Peyer's patch (tissue), 4 donors: Measurements from ENCODE around the gene EP400. TPM values are rescaled to one million over a fixed set of nuclear protein-coding genes. Genes with fewer than 3 reads are reported as not detected.
A peak's percentile ranks its signal among the peaks of the same experiment; 100 is the strongest.

Experiments used
- DNase-seq, 3 donors: peaks; one replicate each; pipeline ENCODE4 v3.0.0-alpha.2; 2017 to 2019
- H3K27ac ChIP-seq, 4 donors: fragments of 200-600 bp; sonication (generic); one replicate each; pipeline ENCODE4 v1.5.1; 2016 to 2019
- H3K27me3 ChIP-seq, 2 donors: fragments of 200-600 bp; sonication (generic); one replicate each; pipeline ENCODE4 v1.5.1; 2019
- H3K36me3 ChIP-seq, 3 donors: fragments of 200-600 bp; sonication (generic); one replicate each; pipeline ENCODE4 v1.5.1; 2016 to 2019
- H3K4me1 ChIP-seq, 4 donors: fragments of 200-600 bp; sonication (generic); one replicate each; pipeline ENCODE4 v1.5.1; 2016 to 2019
- H3K4me3 ChIP-seq, 4 donors: fragments of 200-600 bp; sonication (generic); 1 replicate in 3 of 4; 2 replicates in 1 of 4; pipeline ENCODE4 v1.5.1; 2016 to 2019; ENCODE audit warnings: mild to moderate bottlenecking in 1 of 4
- H3K9me3 ChIP-seq, 4 donors: fragments of 200-600 bp; sonication (generic); one replicate each; pipeline ENCODE4 v1.5.1; 2016 to 2019; ENCODE audit warnings: mild to moderate bottlenecking in 1 of 4
- POLR2A ChIP-seq, 2 donors: fragments of 450-650 bp; IDR thresholded peaks; one replicate each; pipeline ENCODE4 v1.5.1; 2017; ENCODE audit warnings: antibody characterized with exemption in 2 of 2, mild to moderate bottlenecking in 2 of 2, moderate library complexity in 2 of 2
- total RNA-seq, 4 donors: library from RNA; depleted of rRNA; stranded (reverse); fragments of >200 nt; gene quantifications; one replicate each; pipeline ENCODE4 v1.1.0, GENCODE V29; 2016
- TF ChIP-seq, protein P1 (sequence below), 6 experiments: fragments of 450-650 bp in 4 of 6; fragments of 200-600 bp in 2 of 6; sonication (generic) in 1 of 6; IDR thresholded peaks; one replicate each; pipeline ENCODE4 v1.5.1; 2017 to 2019; ENCODE audit warnings: antibody characterized with exemption in 6 of 6, mild to moderate bottlenecking in 3 of 6, moderate library complexity in 1 of 6

The EP400 gene
- total RNA-seq, 4 donors from 2014 or later, result 22.1 to 60.2 (median 49.2) TPM

DNA sequence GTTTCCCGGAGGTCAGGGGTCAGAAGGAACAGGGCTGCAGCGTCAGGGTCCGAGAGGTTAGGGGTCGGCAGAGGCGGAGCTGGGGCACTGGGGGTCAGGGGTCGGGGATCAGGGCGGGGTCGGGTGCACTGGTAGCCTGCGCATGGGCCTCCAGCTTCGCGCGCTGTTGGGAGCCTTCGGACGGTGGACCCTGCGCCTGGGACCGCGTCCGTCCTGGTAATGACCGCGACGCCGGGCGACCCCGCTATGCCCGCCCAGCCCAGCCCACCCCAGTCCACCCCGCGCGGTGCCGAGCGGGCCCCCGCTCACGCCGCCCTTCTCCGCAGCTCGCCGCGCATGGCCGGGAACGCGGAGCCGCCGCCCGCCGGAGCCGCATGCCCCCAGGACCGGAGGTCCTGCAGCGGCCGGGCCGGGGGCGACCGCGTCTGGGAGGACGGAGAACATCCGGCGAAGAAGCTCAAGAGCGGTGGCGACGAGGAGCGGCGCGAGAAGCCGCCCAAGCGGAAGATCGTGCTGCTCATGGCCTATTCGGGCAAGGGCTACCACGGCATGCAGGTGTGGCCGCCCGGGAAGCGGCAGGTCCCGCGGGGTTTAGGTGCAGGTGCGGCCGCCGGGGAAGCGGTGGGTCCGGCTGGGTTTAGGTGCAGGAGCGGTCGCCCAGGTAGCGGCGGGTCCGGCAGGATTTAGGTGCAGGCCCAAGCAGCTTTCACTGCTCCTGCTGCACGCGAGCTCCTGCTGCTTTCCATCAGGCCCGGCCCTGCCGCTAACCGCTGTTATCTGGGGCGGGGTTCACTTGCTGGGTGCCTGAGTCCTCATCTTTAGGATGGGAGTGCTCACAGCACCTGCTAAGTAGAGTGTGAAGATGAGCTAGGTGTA, 19.9 kb upstream of the EP400 start:
- peak; percentile 37 to 70 (median 60) for DNase-seq
- no peaks in the 10 kb centered on the region for H3K27me3 ChIP-seq
- peaks cover 0 to 12% (median 5%) of the 10 kb centered on the region in 4 donors for H3K4me1 ChIP-seq
- peaks cover 0 to 30% (median 0%) of the 10 kb centered on the region in 3 donors for H3K36me3 ChIP-seq
- H3K4me3 ChIP-seq, result peak overlapping the region; percentile 80 to 98 (median 87)
- peak overlapping the region; percentile 42 to 97 (median 84) for H3K27ac ChIP-seq
- TF ChIP-seq, protein P1, sequence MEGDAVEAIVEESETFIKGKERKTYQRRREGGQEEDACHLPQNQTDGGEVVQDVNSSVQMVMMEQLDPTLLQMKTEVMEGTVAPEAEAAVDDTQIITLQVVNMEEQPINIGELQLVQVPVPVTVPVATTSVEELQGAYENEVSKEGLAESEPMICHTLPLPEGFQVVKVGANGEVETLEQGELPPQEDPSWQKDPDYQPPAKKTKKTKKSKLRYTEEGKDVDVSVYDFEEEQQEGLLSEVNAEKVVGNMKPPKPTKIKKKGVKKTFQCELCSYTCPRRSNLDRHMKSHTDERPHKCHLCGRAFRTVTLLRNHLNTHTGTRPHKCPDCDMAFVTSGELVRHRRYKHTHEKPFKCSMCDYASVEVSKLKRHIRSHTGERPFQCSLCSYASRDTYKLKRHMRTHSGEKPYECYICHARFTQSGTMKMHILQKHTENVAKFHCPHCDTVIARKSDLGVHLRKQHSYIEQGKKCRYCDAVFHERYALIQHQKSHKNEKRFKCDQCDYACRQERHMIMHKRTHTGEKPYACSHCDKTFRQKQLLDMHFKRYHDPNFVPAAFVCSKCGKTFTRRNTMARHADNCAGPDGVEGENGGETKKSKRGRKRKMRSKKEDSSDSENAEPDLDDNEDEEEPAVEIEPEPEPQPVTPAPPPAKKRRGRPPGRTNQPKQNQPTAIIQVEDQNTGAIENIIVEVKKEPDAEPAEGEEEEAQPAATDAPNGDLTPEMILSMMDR (IDR thresholded peaks at IDR 0.05), result no peak
- no peak for TF ChIP-seq POLR2A (IDR thresholded peaks at IDR 0.05)
- H3K9me3 ChIP-seq, result no peaks in the 10 kb centered on the region

DNA sequence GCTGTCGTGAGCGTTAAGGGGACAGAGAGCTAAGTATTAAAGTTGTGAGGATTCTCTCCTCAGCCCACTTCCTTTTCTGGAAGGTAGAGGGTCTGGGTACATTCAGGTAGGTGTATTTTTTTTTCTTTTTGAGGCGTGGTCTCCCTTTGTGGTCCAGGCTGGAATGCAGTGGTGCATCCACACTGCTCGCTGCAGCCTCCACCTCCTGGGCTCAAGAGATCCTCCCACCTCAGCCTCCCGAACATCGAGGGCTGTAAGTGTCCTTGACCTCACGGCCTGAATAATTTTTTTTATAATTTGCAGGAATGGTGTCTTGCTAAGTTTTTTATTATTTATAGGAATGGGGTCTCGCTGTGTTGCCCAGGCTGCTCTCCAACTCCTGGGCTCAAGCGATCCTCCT, 19.2 kb upstream of the EP400 start:
- peak overlapping the region; percentile 80 to 98 (median 87) for H3K4me3 ChIP-seq
- DNase-seq, result no peak
- H3K27ac ChIP-seq, result peak overlapping the region in 1 of 4 donors; percentile 97
- TF ChIP-seq, protein P1 (IDR thresholded peaks at IDR 0.05), result no peak
- H3K36me3 ChIP-seq, result peaks cover 0 to 37% (median 0%) of the 10 kb centered on the region in 3 donors
- no peaks in the 10 kb centered on the region for H3K27me3 ChIP-seq
- peaks cover 0 to 12% (median 5%) of the 10 kb centered on the region in 4 donors for H3K4me1 ChIP-seq
- H3K9me3 ChIP-seq, result no peaks in the 10 kb centered on the region

DNA sequence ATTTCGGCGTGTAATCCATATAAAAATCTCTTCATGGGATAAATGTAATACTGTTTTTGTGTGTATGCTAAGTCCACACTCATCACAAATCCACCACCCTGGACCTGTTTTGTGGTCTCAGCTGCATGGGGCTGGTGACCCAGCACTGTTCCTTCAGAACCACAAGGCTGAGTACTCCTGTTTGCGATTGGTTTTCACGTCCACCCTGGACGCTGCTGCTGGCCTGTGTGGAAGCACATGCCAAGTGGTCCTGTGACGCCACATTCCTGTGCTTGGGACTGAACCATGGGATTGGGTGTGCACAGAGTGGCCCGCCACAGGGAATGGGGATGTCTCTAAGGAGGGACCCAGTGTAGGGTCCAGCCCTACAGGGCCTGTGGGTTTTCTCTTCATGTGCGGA, 16.4 kb upstream of the EP400 start:
- H3K9me3 ChIP-seq, result no peaks in the 10 kb centered on the region
- H3K27ac ChIP-seq, result no peak overlapping the region
- no peak for TF ChIP-seq POLR2A (IDR thresholded peaks at IDR 0.05)
- TF ChIP-seq, protein P1 (IDR thresholded peaks at IDR 0.05), result no peak
- H3K36me3 ChIP-seq, result peaks cover 0 to 43% (median 0%) of the 10 kb centered on the region in 3 donors
- peak in 1 of 3 donors; percentile 30 for DNase-seq
- H3K27me3 ChIP-seq, result no peaks in the 10 kb centered on the region
- no peak overlapping the region for H3K4me3 ChIP-seq
- H3K4me1 ChIP-seq, result peaks cover 0 to 12% (median 5%) of the 10 kb centered on the region in 4 donors

DNA sequence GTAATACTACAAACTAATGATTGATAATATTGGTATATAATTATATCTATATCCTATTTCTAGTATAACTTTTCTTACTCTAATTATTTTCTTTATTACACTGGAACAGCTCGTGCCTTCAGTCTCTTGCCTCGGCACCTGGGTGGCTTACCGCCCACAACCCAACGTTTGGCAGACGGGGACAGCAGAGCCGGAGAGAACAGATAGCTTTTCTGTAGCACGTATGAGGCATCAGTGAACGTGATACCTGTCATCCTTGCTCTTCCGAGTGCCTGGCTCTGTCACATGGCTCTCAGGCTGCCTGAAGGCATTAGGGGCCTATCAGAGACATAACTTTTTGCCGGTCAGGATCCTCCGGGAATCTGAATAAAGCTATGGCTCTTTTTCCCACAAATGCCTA, 15.2 kb upstream of the EP400 start:
- H3K36me3 ChIP-seq, result peaks cover 0 to 43% (median 0%) of the 10 kb centered on the region in 3 donors
- no peak for DNase-seq

DNA sequence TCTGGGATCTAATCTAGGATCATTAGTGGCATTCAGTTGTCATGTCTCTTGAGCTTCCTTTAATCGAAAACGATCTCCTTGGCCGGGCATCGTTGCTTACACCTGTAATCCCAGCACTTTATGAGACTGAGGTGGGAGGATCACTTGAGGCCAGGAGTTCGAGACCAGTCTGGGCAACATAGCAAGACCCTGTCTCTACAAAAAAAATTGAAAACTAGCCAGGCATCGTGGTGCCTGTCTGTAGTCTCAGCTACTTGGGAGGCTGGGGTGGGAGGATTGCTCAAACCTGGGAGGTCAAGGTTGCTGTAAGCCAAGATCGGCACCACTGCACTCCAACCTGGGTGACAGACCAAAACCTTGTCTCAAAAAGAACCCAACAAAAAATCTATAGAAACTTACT, 11.7 kb upstream of the EP400 start:
- TF ChIP-seq POLR2A (IDR thresholded peaks at IDR 0.05), result no peak
- TF ChIP-seq, protein P1 (IDR thresholded peaks at IDR 0.05), result no peak
- Histone ChIP-seq H3K9me3 (no peaks in the 10 kb centered on the region), H3K4me1 (no peaks in the 10 kb centered on the region), H3K27me3 (no peaks in the 10 kb centered on the region), H3K36me3 (peaks cover 0 to 45% (median 0%) of the 10 kb centered on the region in 3 donors), H3K4me3 (no peak overlapping the region), H3K27ac (no peak overlapping the region)
- peak in 1 of 3 donors; percentile 7 for DNase-seq

More for the DNA sequence above, 15.2 kb upstream of the EP400 start:
- peaks cover 0 to 12% (median 5%) of the 10 kb centered on the region in 4 donors for H3K4me1 ChIP-seq
- no peak overlapping the region for H3K27ac ChIP-seq
- no peak overlapping the region for H3K4me3 ChIP-seq
- no peaks in the 10 kb centered on the region for H3K27me3 ChIP-seq
- H3K9me3 ChIP-seq, result no peaks in the 10 kb centered on the region
- TF ChIP-seq, protein P1 (IDR thresholded peaks at IDR 0.05), result no peak
